Muscle layer of colon (tissue), 2 donors: ENCODE results near the gene KLHDC9.

ENCODE experiments used
- H3K27ac ChIP-seq: one replicate; pipeline ENCODE4 v1.7.0; 2013; ENCODE audit warnings: low read depth, mild to moderate bottlenecking, low read length, moderate library complexity
- H3K27me3 ChIP-seq, 2 donors: one replicate each; pipeline ENCODE4 v1.7.0; 2013; ENCODE audit warnings: low read length in 2 of 2, mild to moderate bottlenecking in 2 of 2; ENCODE audit not compliant: insufficient read depth in 2 of 2, control insufficient read depth in 1 of 2
- H3K36me3 ChIP-seq: one replicate; pipeline ENCODE4 v1.7.0; 2013; ENCODE audit warnings: mild to moderate bottlenecking, low read length; ENCODE audit not compliant: insufficient read depth
- H3K4me1 ChIP-seq: one replicate; pipeline ENCODE4 v1.7.0; 2013; ENCODE audit warnings: mild to moderate bottlenecking, low read length; ENCODE audit not compliant: insufficient read depth
- H3K4me3 ChIP-seq, 2 donors: one replicate each; pipeline ENCODE4 v1.7.0; 2013; ENCODE audit warnings: low read length in 2 of 2, low read depth in 1 of 2, mild to moderate bottlenecking in 1 of 2, moderate library complexity in 1 of 2
- H3K9ac ChIP-seq: one replicate; pipeline ENCODE4 v1.7.0; 2013; ENCODE audit warnings: low read length
- H3K9me3 ChIP-seq: one replicate; pipeline ENCODE4 v1.7.0; 2013; ENCODE audit warnings: mild to moderate bottlenecking, low read length
- donor health status: abdominal sarcoma.
- donor health status: Adenocarcinoma of cecum.

The KLHDC9 gene

GRCh38 chr1:161079436-161080110, 18.6 kb upstream of the KLHDC9 start:
- H3K4me1 ChIP-seq, result no peaks in the 10 kb centered on the region
- no peaks in the 10 kb centered on the region for H3K9me3 ChIP-seq
- H3K36me3 ChIP-seq, result no peaks in the 10 kb centered on the region
- H3K4me3 ChIP-seq, result no peak overlapping the region
- H3K9ac ChIP-seq, result no peak overlapping the region
- H3K27me3 ChIP-seq, result peaks cover 0 to 6% of the 10 kb centered on the region in 2 donors
- H3K27ac ChIP-seq, result no peak overlapping the region

GRCh38 chr1:161080441-161081405, 17.4 kb upstream of the KLHDC9 start:
- H3K4me1 ChIP-seq, result no peaks in the 10 kb centered on the region
- H3K9ac ChIP-seq, result no peak overlapping the region
- no peaks in the 10 kb centered on the region for H3K9me3 ChIP-seq
- H3K27me3 ChIP-seq, result peaks cover 0 to 6% of the 10 kb centered on the region in 2 donors
- H3K4me3 ChIP-seq, result no peak overlapping the region
- no peaks in the 10 kb centered on the region for H3K36me3 ChIP-seq
- no peak overlapping the region for H3K27ac ChIP-seq

- H3K27me3 ChIP-seq, result peaks cover 0 to 6% of the 10 kb centered on the region in 2 donors
Measured at GRCh38 chr1:161081519-161081918, 16.6 kb upstream of the KLHDC9 start.

GRCh38 chr1:161082483-161082882, 15.7 kb upstream of the KLHDC9 start:
- Histone ChIP-seq H3K4me3 (no peak overlapping the region), H3K36me3 (no peaks in the 10 kb centered on the region), H3K27me3 (peaks cover 0 to 6% of the 10 kb centered on the region in 2 donors), H3K9ac (no peak overlapping the region), H3K4me1 (no peaks in the 10 kb centered on the region), H3K27ac (no peak overlapping the region), H3K9me3 (no peaks in the 10 kb centered on the region)

More at GRCh38 chr1:161081519-161081918, 16.6 kb upstream of the KLHDC9 start:
- H3K9ac ChIP-seq, result no peak overlapping the region
- no peak overlapping the region for H3K27ac ChIP-seq
- H3K4me1 ChIP-seq, result no peaks in the 10 kb centered on the region
- no peak overlapping the region for H3K4me3 ChIP-seq
- H3K9me3 ChIP-seq, result no peaks in the 10 kb centered on the region
- H3K36me3 ChIP-seq, result no peaks in the 10 kb centered on the region

GRCh38 chr1:161082996-161083747, 15.0 kb upstream of the KLHDC9 start:
- Histone ChIP-seq H3K36me3 (no peaks in the 10 kb centered on the region), H3K4me1 (no peaks in the 10 kb centered on the region), H3K4me3 (no peak overlapping the region), H3K9ac (no peak overlapping the region), H3K27ac (no peak overlapping the region), H3K9me3 (no peaks in the 10 kb centered on the region), H3K27me3 (peaks cover 0 to 6% of the 10 kb centered on the region in 2 donors)

- Histone ChIP-seq H3K27me3 (peaks cover 0 to 6% of the 10 kb centered on the region in 2 donors), H3K36me3 (no peaks in the 10 kb centered on the region), H3K27ac (no peak overlapping the region), H3K4me3 (no peak overlapping the region), H3K4me1 (no peaks in the 10 kb centered on the region), H3K9ac (no peak overlapping the region), H3K9me3 (no peaks in the 10 kb centered on the region)
Measured at GRCh38 chr1:161083748-161084596, 14.2 kb upstream of the KLHDC9 start.

GRCh38 chr1:161084597-161084988, 13.6 kb upstream of the KLHDC9 start:
- H3K4me1 ChIP-seq, result no peaks in the 10 kb centered on the region
- no peak overlapping the region for H3K9ac ChIP-seq
- H3K27me3 ChIP-seq, result peaks cover 0 to under 1% of the 10 kb centered on the region in 2 donors
- no peak overlapping the region for H3K4me3 ChIP-seq
- no peaks in the 10 kb centered on the region for H3K36me3 ChIP-seq
- no peaks in the 10 kb centered on the region for H3K9me3 ChIP-seq
- H3K27ac ChIP-seq, result no peak overlapping the region

GRCh38 chr1:161085165-161085564, 13.0 kb upstream of the KLHDC9 start:
- H3K27me3 ChIP-seq, result no peaks in the 10 kb centered on the region
- H3K9me3 ChIP-seq, result no peaks in the 10 kb centered on the region
- H3K36me3 ChIP-seq, result no peaks in the 10 kb centered on the region
- H3K27ac ChIP-seq, result no peak overlapping the region
- H3K9ac ChIP-seq, result no peak overlapping the region
- H3K4me3 ChIP-seq, result no peak overlapping the region
- H3K4me1 ChIP-seq, result no peaks in the 10 kb centered on the region

GRCh38 chr1:161086457-161086856, 11.7 kb upstream of the KLHDC9 start:
- Histone ChIP-seq H3K4me1 (no peaks in the 10 kb centered on the region), H3K9me3 (no peaks in the 10 kb centered on the region), H3K4me3 (no peak overlapping the region), H3K9ac (no peak overlapping the region), H3K36me3 (no peaks in the 10 kb centered on the region), H3K27me3 (no peaks in the 10 kb centered on the region), H3K27ac (no peak overlapping the region)

- no peaks in the 10 kb centered on the region for H3K36me3 ChIP-seq
- no peaks in the 10 kb centered on the region for H3K4me1 ChIP-seq
- no peak overlapping the region for H3K9ac ChIP-seq
- H3K27ac ChIP-seq, result no peak overlapping the region
- H3K27me3 ChIP-seq, result no peaks in the 10 kb centered on the region
- H3K4me3 ChIP-seq, result no peak overlapping the region
- H3K9me3 ChIP-seq, result no peaks in the 10 kb centered on the region
Measured at GRCh38 chr1:161088587-161089110, 9.5 kb upstream of the KLHDC9 start.
